B cell (primary cell): ENCODE data around the gene SH3RF3. TPM values are rescaled to one million over a fixed set of nuclear protein-coding genes. Genes with fewer than 3 reads are reported as not detected.

Experiments
- ATAC-seq: fragments of 200-7000 bp; cut with Tn5 transposase; one replicate; pipeline ENCODE4 v1.10.0; 2021; ENCODE audit warnings: low read depth, mild to moderate bottlenecking, moderate number of reproducible peaks, moderate library complexity
- CTCF ChIA-PET: fragments of 350-600 bp; sonication (Branson Sonifier 250); formaldehyde crosslinking; loops from one replicate; lab custom pipeline; 2021; ENCODE audit warnings: antibody characterized with exemption, inconsistent platforms; lab: Charles Lee
- POLR2A ChIA-PET: fragments of 350-600 bp; sonication (Branson Sonifier 250); formaldehyde crosslinking; loops from one replicate; lab custom pipeline; 2021; ENCODE audit warnings: antibody characterized with exemption; lab: Charles Lee
- DNase-seq: peaks from one replicate; pipeline ENCODE4 v3.0.0; 2013
- H2AFZ ChIP-seq: 2 replicates; pipeline ENCODE4 v1.6.1; 2012; ENCODE audit warnings: mild to moderate bottlenecking, low read depth, low read length; ENCODE audit not compliant: insufficient read depth, poor library complexity, severe bottlenecking
- H3K27ac ChIP-seq, 2 donors: 1 replicate in 1 of 2; 2 replicates in 1 of 2; pipeline ENCODE4 v1.5.1; 2012 to 2013; ENCODE audit warnings: low read length in 2 of 2, mild to moderate bottlenecking in 2 of 2, moderate library complexity in 1 of 2
- H3K27me3 ChIP-seq, 4 experiments: fragments of 200-600 bp in 1 of 4; sonication (generic) in 1 of 4; replicated peaks in 1 of 4; 1 replicate in 2 of 4; 2 replicates in 2 of 4; pipeline versions ENCODE4 v1.6.1 to v1.7.0; 2013 to 2016; ENCODE audit warnings: low read length in 3 of 4, mild to moderate bottlenecking in 2 of 4, mixed read lengths in 1 of 4, moderate library complexity in 1 of 4; ENCODE audit not compliant: insufficient read depth in 4 of 4, control insufficient read depth in 3 of 4; ENCODE audit errors: control extremely low read depth in 1 of 4
- H3K36me3 ChIP-seq, 2 experiments: replicated peaks in 1 of 2; 1 replicate in 1 of 2; 2 replicates in 1 of 2; pipeline versions ENCODE4 v1.6.1 to v1.7.1; 2013; ENCODE audit warnings: low read length in 1 of 2; ENCODE audit not compliant: insufficient read depth in 2 of 2, control insufficient read depth in 1 of 2; ENCODE audit errors: control extremely low read depth in 1 of 2, extremely low read depth in 1 of 2
- H3K4me1 ChIP-seq, 2 donors: fragments of 200-600 bp in 1 of 2; sonication (generic) in 1 of 2; 1 replicate in 1 of 2; 2 replicates in 1 of 2; pipeline versions ENCODE4 v1.5.1 to v1.6.1; 2013 to 2017; ENCODE audit warnings: low read length in 2 of 2; ENCODE audit not compliant: control insufficient read depth in 2 of 2, insufficient read depth in 2 of 2
- H3K4me2 ChIP-seq: replicated peaks from 2 replicates; pipeline ENCODE3; 2012; ENCODE audit warnings: mild to moderate bottlenecking, low read depth, low read length; ENCODE audit not compliant: poor library complexity, severe bottlenecking
- H3K4me3 ChIP-seq, 5 experiments: fragments of 200-600 bp in 1 of 5; sonication (generic) in 1 of 5; 1 replicate in 3 of 5; 2 replicates in 2 of 5; pipeline versions ENCODE4 v1.5.1 to v1.7.0; 2011 to 2016; ENCODE audit warnings: low read length in 4 of 5, mild to moderate bottlenecking in 4 of 5, low read depth in 2 of 5, control low read depth in 1 of 5, moderate library complexity in 1 of 5; ENCODE audit not compliant: insufficient read depth in 1 of 5; ENCODE audit errors: control extremely low read depth in 1 of 5, extremely low read depth in 1 of 5
- H3K79me2 ChIP-seq: fragments of 200-600 bp; sonication (generic); one replicate; pipeline ENCODE4 v1.6.0; 2016; ENCODE audit warnings: low read length; ENCODE audit not compliant: control insufficient read depth, insufficient read depth
- H3K9ac ChIP-seq: fragments of 200-600 bp; sonication (generic); 2 replicates; pipeline ENCODE4 v1.6.1; 2017; ENCODE audit warnings: mild to moderate bottlenecking, low read length, moderate library complexity
- H3K9me3 ChIP-seq, 3 donors: one replicate each; pipeline versions ENCODE4 v1.6.1 to v1.7.1; 2013; ENCODE audit warnings: low read length in 2 of 3; ENCODE audit not compliant: control insufficient read depth in 2 of 3, insufficient read depth in 1 of 3; ENCODE audit errors: control extremely low read depth in 1 of 3
- H4K20me1 ChIP-seq: 2 replicates; pipeline ENCODE4 v1.6.0; 2012; ENCODE audit warnings: mild to moderate bottlenecking, low read length; ENCODE audit not compliant: insufficient read depth, control insufficient read depth, poor library complexity, severe bottlenecking
- H3K27ac Mint-ChIP-seq: one replicate; pipeline ENCODE4 v1.8.0; 2021; ENCODE audit warnings: mixed read lengths
- H3K27me3 Mint-ChIP-seq: one replicate; pipeline ENCODE4 v1.8.0; 2021; ENCODE audit warnings: mixed read lengths
- H3K4me1 Mint-ChIP-seq: one replicate; pipeline ENCODE4 v1.8.0; 2021; ENCODE audit warnings: mixed read lengths
- H3K4me3 Mint-ChIP-seq: one replicate; pipeline ENCODE4 v1.8.0; 2021; ENCODE audit warnings: mixed read lengths
- H3K9me3 Mint-ChIP-seq: one replicate; pipeline ENCODE4 v1.8.0; 2022; ENCODE audit warnings: mixed read lengths; ENCODE audit not compliant: insufficient read depth
- EZH2 ChIP-seq: IDR thresholded peaks from 2 replicates; pipeline ENCODE4 v1.6.1; 2012; ENCODE audit warnings: borderline replicate concordance, low read depth, mild to moderate bottlenecking, moderate library complexity, low read length; ENCODE audit not compliant: insufficient read depth, poor library complexity, severe bottlenecking
- WGBS: methylation state at CpG from one replicate; pipeline ENCODE4 v1.1.5; 2013; ENCODE audit warnings: missing lambda C conversion rate; ENCODE audit not compliant: insufficient coverage; 5-methylcytosine and 5-hydroxymethylcytosine counted together
- intact Hi-C: fragments of 100-400 bp; cut with micrococcal nuclease; formaldehyde crosslinking; loops from one replicate; pipeline ENCODE4 v1.10.0; 2022
- polyA plus RNA-seq: library from polyadenylated mRNA; depleted of rRNA; stranded (reverse); fragments of >200 nt; gene quantifications from 2 replicates; pipeline ENCODE4 v1.2.3, GENCODE V29; 2012
- total RNA-seq, 2 donors: library from RNA; stranded (reverse); fragments of 120-200 nt in 1 of 2; gene quantifications; 1 replicate in 1 of 2; 2 replicates in 1 of 2; pipeline versions ENCODE4 v1.2.3 to v1.2.4, GENCODE V29; 2013 to 2022
- TF ChIP-seq, protein P1 (sequence below): fragments of 200-600 bp; IDR thresholded peaks from one replicate; pipeline ENCODE4 v1.8.0; 2022; ENCODE audit warnings: antibody characterized with exemption, mild to moderate bottlenecking

SH3RF3 gene
- total and polyA plus RNA-seq, 2 donors (not counting 1 experiment from before 2014, with no cell fraction given), result 0.07 to 1.2 TPM

DNA sequence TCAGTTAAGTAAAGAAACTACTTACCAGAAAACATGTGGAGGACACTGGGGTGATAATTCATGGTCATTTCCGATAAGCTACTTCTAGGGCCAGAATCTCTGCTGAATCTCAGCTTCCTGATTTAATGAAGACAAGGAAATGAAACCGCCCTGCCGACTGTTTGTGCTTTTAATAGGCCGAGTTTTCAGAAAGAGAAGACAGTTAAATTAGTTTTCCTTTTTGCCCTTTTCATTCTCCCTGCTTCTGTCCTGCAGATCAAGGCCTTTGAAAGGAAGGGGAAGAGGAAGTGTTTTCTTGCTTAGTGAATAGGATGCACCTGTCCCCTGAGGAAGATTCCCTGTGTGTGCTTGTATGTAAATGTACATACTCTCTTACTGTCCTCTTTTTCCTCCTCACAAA lies 126.6 kb downstream of the SH3RF3 start:
- Histone ChIP-seq H3K9ac (peak overlapping the region; percentile 47), H4K20me1 (no peaks in the 10 kb centered on the region), H3K79me2 (no peaks in the 10 kb centered on the region), H3K36me3 (no peaks in the 10 kb centered on the region), H2AFZ (peak overlapping the region; percentile 44), H3K4me2 (peak overlapping the region; percentile 71), H3K4me3 (peak overlapping the region in 3 of 5 experiments; percentile 8 to 42 (median 18)), H3K9me3 (no peaks in the 10 kb centered on the region), H3K27me3 (no peaks in the 10 kb centered on the region), H3K27ac (peak overlapping the region; percentile 65 to 83), H3K4me1 (peaks cover 46 to 48% of the 10 kb centered on the region in 2 donors)
- H3K4me1 Mint-ChIP-seq, result peaks cover 46% of the 10 kb centered on the region
- intact Hi-C loops, result loop anchor here (2.0 to 10.0 kb wide), 2 partner anchors 41 to 121 kb away; no protein-coding TSS in a partner anchor
- peak; percentile 52 for ATAC-seq
- DNase-seq, result peak; percentile 56
- ChIA-PET CTCF (interaction anchor here (1.3 kb wide), 1 partner anchor 16 kb away, joined by 3 read pairs; no protein-coding TSS in a partner anchor), POLR2A (no interaction called here)
- H3K27ac Mint-ChIP-seq, result peak overlapping the region; percentile 88
- no peaks in the 10 kb centered on the region for H3K27me3 Mint-ChIP-seq
- TF ChIP-seq EZH2, result no peak
- H3K4me3 Mint-ChIP-seq, result peak overlapping the region; percentile 78
- WGBS, result 0% methylated on average over 1 of the region's 4 CpGs
- H3K9me3 Mint-ChIP-seq, result no peaks in the 10 kb centered on the region

GRCh38 chr2:109256111-109256510 lies 127.1 kb downstream of the SH3RF3 start:
- DNase-seq, result no peak
- Histone ChIP-seq H3K4me2 (peak overlapping the region; percentile 71), H3K9me3 (no peaks in the 10 kb centered on the region), H3K36me3 (no peaks in the 10 kb centered on the region), H3K4me3 (peak overlapping the region in 2 of 5 experiments; percentile 18 to 42), H3K27me3 (no peaks in the 10 kb centered on the region), H3K27ac (peak overlapping the region; percentile 65 to 83), H3K79me2 (no peaks in the 10 kb centered on the region), H3K4me1 (peaks cover 46 to 48% of the 10 kb centered on the region in 2 donors), H3K9ac (peak overlapping the region; percentile 47), H4K20me1 (no peaks in the 10 kb centered on the region), H2AFZ (peak overlapping the region; percentile 44)
- Mint-ChIP-seq H3K27ac (peak overlapping the region; percentile 88), H3K9me3 (no peaks in the 10 kb centered on the region), H3K4me3 (peak overlapping the region; percentile 78), H3K27me3 (no peaks in the 10 kb centered on the region), H3K4me1 (peaks cover 46% of the 10 kb centered on the region)
- ATAC-seq, result no peak
- 79% methylated on average over 10 of the region's 12 CpGs for WGBS
- TF ChIP-seq EZH2, result no peak
- TF ChIP-seq, protein P1, sequence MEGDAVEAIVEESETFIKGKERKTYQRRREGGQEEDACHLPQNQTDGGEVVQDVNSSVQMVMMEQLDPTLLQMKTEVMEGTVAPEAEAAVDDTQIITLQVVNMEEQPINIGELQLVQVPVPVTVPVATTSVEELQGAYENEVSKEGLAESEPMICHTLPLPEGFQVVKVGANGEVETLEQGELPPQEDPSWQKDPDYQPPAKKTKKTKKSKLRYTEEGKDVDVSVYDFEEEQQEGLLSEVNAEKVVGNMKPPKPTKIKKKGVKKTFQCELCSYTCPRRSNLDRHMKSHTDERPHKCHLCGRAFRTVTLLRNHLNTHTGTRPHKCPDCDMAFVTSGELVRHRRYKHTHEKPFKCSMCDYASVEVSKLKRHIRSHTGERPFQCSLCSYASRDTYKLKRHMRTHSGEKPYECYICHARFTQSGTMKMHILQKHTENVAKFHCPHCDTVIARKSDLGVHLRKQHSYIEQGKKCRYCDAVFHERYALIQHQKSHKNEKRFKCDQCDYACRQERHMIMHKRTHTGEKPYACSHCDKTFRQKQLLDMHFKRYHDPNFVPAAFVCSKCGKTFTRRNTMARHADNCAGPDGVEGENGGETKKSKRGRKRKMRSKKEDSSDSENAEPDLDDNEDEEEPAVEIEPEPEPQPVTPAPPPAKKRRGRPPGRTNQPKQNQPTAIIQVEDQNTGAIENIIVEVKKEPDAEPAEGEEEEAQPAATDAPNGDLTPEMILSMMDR, result no peak
- intact Hi-C loops, result loop anchor here (10.0 kb wide), 1 partner anchor 121 kb away; no protein-coding TSS in a partner anchor
- CTCF ChIA-PET, result interaction anchor here (1.3 kb wide), 1 partner anchor 16 kb away, joined by 3 read pairs; no protein-coding TSS in a partner anchor
- POLR2A ChIA-PET, result no interaction called here
